GM12878 (cell line): ENCODE results near the gene TOP3A. TPM values are rescaled to one million over a fixed set of nuclear protein-coding genes. Genes with fewer than 3 reads are reported as not detected.

Experiments
- ATAC-seq: fragments of 200-7000 bp; cut with Tn5 transposase; 3 replicates; pipeline ENCODE4 v1.9.1; 2020; ENCODE audit warnings: mild to moderate bottlenecking, moderate library complexity
- BruUV-seq: library from RNA; stranded (reverse); fragments of 400-500 nt; replicated peaks from 2 replicates; lab custom pipeline; 2021; lab: Mats Ljungman, UMichigan
- CTCF ChIA-PET: fragments of 300-600 bp; sonication (Branson Sonifier 250); formaldehyde crosslinking; extraction: SDS; loops from one replicate; lab custom pipeline; 2021; ENCODE audit warnings: inconsistent platforms; lab: Yijun Ruan, JAX
- POLR2A ChIA-PET: fragments of 350-600 bp; formaldehyde crosslinking; extraction: SDS; loops from one replicate; lab custom pipeline; 2021; ENCODE audit warnings: inconsistent platforms; lab: Charles Lee
- RAD21 ChIA-PET: fragments of 300-600 bp; sonication (Branson Sonifier 250); formaldehyde crosslinking; loops from one replicate; lab custom pipeline; 2023; ENCODE audit warnings: antibody characterized with exemption; ENCODE audit not compliant: unreplicated experiment; lab: Charles Lee
- SMC1A ChIA-PET: fragments of 300-600 bp; sonication (Branson Sonifier 250); formaldehyde crosslinking; loops from one replicate; lab custom pipeline; 2023; ENCODE audit not compliant: unreplicated experiment, uncharacterized antibody; lab: Charles Lee
- DNase-seq: peaks from one replicate; pipeline ENCODE4 v3.0.0-alpha.2; 2011; ENCODE audit warnings: low read depth, low spot score
- FAIRE-seq: peaks from 3 replicates; lab custom pipeline; 2011; peaks lifted over from hg19 to GRCh38; lab: Jason Lieb, UNC
- H2AFZ ChIP-seq: 2 replicates; pipeline ENCODE4 v1.6.0; 2011; ENCODE audit warnings: low read depth, low read length, control low read depth; ENCODE audit not compliant: control insufficient read depth
- H3K27ac ChIP-seq: 2 replicates; pipeline ENCODE4 v1.5.1; 2011; ENCODE audit warnings: control low read depth; ENCODE audit not compliant: control insufficient read depth, insufficient read depth
- H3K27me3 ChIP-seq, 2 experiments: replicated peaks in 1 of 2; 2 replicates each; pipeline versions ENCODE4 v1.6.0 to v1.6.1; 2011; ENCODE audit warnings: low read length in 1 of 2; ENCODE audit not compliant: control insufficient read depth in 2 of 2, insufficient read depth in 2 of 2
- H3K36me3 ChIP-seq, 2 experiments: 2 replicates each; pipeline ENCODE4 v1.5.1; 2011; ENCODE audit warnings: low read length in 1 of 2; ENCODE audit not compliant: control insufficient read depth in 2 of 2, insufficient read depth in 2 of 2
- H3K4me1 ChIP-seq: 2 replicates; pipeline ENCODE4 v1.6.1; 2011; ENCODE audit warnings: mild to moderate bottlenecking, low read length, moderate library complexity, mixed read lengths; ENCODE audit not compliant: control insufficient read depth, insufficient read depth
- H3K4me2 ChIP-seq: 2 replicates; pipeline ENCODE4 v1.6.0; 2011; ENCODE audit warnings: control low read depth; ENCODE audit not compliant: control insufficient read depth, insufficient read depth
- H3K4me3 ChIP-seq: fragments of 200-600 bp; sonication (generic); 2 replicates; pipeline ENCODE4 v1.5.1; 2016
- H3K79me2 ChIP-seq: 2 replicates; pipeline ENCODE4 v1.6.0; 2011; ENCODE audit warnings: low read length; ENCODE audit not compliant: control insufficient read depth, insufficient read depth
- H3K9ac ChIP-seq: 2 replicates; pipeline ENCODE4 v1.8.0; 2011; ENCODE audit warnings: low read length, control low read depth, mixed read lengths; ENCODE audit not compliant: control insufficient read depth, insufficient read depth
- H3K9me3 ChIP-seq: replicated peaks from 3 replicates; pipeline ENCODE4 v1.5.1; 2011; ENCODE audit warnings: mild to moderate bottlenecking, low read length; ENCODE audit not compliant: control insufficient read depth, insufficient read depth
- H4K20me1 ChIP-seq: 2 replicates; pipeline ENCODE4 v1.6.0; 2011; ENCODE audit not compliant: control insufficient read depth, insufficient read depth
- EED ChIP-seq: sonication (generic); IDR thresholded peaks from 2 replicates; pipeline ENCODE4 v1.6.1; 2016; ENCODE audit warnings: antibody characterized with exemption, low read depth
- LARP7 ChIP-seq: fragments of 450-650 bp; IDR thresholded peaks from 2 replicates; pipeline ENCODE4 v1.6.1; 2017; ENCODE audit warnings: mild to moderate bottlenecking
- RAD51 ChIP-seq: fragments of 450-650 bp; IDR thresholded peaks from 2 replicates; pipeline ENCODE4 v1.6.1; 2016; ENCODE audit warnings: moderate library complexity, mild to moderate bottlenecking, inconsistent platforms
- RELA ChIP-seq: fragments of 450-650 bp; IDR thresholded peaks from 2 replicates; pipeline ENCODE4 v1.8.0; 2014; ENCODE audit warnings: borderline replicate concordance; ENCODE audit not compliant: partially characterized antibody
- TCF12 ChIP-seq: IDR thresholded peaks from 2 replicates; pipeline ENCODE4 v1.6.1; 2011; ENCODE audit warnings: low read depth, mild to moderate bottlenecking, low read length
- WGBS: methylation state at CpG from one replicate; pipeline ENCODE4 v1.1.6; 2016; ENCODE audit warnings: low lambda C conversion rate; ENCODE audit not compliant: insufficient replicate concordance, insufficient coverage; ENCODE audit errors: missing lambda C conversion rate; 5-methylcytosine and 5-hydroxymethylcytosine counted together
- in situ Hi-C: fragments of 300-500 bp; cut with MboI; formaldehyde crosslinking; loops from 9 replicates; pipeline ENCODE4 v1.14.3; 2018; ENCODE audit warnings: mixed read lengths
- intact Hi-C: fragments of 100-400 bp; cut with micrococcal nuclease; formaldehyde crosslinking; loops from one replicate; pipeline ENCODE4 v1.14.2; 2022; ENCODE audit not compliant: unreplicated experiment
- polyA plus RNA-seq, 11 experiments: library from polyadenylated mRNA; depleted of rRNA in 4 of 11; unstranded in 6 of 11; stranded (reverse) in 5 of 11; fragments of >200 nt; fragmentation: Nextera tagmentation in 4 of 11; fragmentation: Illumina TruSeq in 1 of 11; extraction: Ambion mirVana in 4 of 11; extraction: Trizol in 1 of 11; gene quantifications; 1 replicate in 1 of 11; 2 replicates in 10 of 11; pipeline versions ENCODE4 v1.2.1 to v1.2.3, GENCODE V29; 2011 to 2016; ENCODE audit warnings: inconsistent platforms in 2 of 11, missing spikeins in 2 of 11, low read depth in 1 of 11
- total RNA-seq, 4 experiments: library from RNA; depleted of rRNA in 3 of 4; stranded (reverse); fragments of >200 nt in 3 of 4; fragmentation: Illumina TruSeq in 1 of 4; extraction: Trizol in 1 of 4; gene quantifications; 2 replicates each; pipeline versions ENCODE4 v1.2.1 to v1.2.3, GENCODE V29; 2013 to 2021
- TF ChIP-seq, protein P1 (sequence below), 3 experiments: IDR thresholded peaks in 2 of 3; conservative IDR thresholded peaks in 1 of 3; 2 replicates each; pipeline ENCODE4 v1.5.1; 2011; ENCODE audit warnings: low read depth in 3 of 3, low read length in 3 of 3, mild to moderate bottlenecking in 3 of 3, control low read depth in 2 of 3, moderate library complexity in 2 of 3, inconsistent platforms in 1 of 3, mixed read lengths in 1 of 3; ENCODE audit not compliant: control insufficient read depth in 2 of 3, insufficient read depth in 1 of 3; ENCODE audit errors: extremely low read depth in 1 of 3

The TOP3A gene
- total and polyA plus RNA-seq, 10 of the 15 experiments (the other 5 are each of a cell fraction or from before 2014, with no cell fraction given), result 4.2 to 51.9 (median 31.8) TPM

DNA sequence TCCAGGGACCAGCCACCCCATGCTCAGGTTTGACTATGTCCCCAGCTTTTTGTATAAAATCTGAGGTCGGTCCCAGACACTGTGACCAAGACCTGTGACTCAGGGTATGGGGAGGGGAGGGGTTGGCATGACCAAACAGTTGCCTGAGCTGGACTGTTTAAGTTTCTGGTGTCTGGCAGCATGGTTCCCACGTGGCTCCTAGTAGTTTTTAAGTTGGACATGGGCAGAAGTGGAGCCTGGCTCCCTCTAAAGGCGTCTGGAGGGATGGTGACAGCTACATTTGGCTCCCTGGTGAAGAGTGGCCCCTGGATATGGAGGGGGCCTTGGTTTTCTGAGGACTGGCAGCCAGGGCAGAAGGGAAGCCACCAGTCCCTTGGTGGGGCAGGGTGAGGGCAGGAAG lies 8.2 kb upstream of the TOP3A start:
- RAD21 ChIA-PET, result no interaction called here
- H3K9me3 ChIP-seq, result peaks cover 3% of the 10 kb centered on the region; the same call in 2 of the 3 replicates

GRCh38 chr17:18322522-18322921 lies 7.7 kb upstream of the TOP3A start:
- intact Hi-C loops, result no loop called here
- no TSS peak for BruUV-seq
- RAD21 ChIA-PET, result no interaction called here
- no peak overlapping the region for H2AFZ ChIP-seq
- H3K9me3 ChIP-seq, result peaks cover 3% of the 10 kb centered on the region; the same call in 2 of the 3 replicates
- H3K79me2 ChIP-seq, result peaks cover 17% of the 10 kb centered on the region
- DNase-seq, result no peak
- H3K36me3 ChIP-seq, result peaks cover 2 to 17% of the 10 kb centered on the region in 2 experiments; a peak in 2 of 4 replicates
- no peak overlapping the region for H3K4me3 ChIP-seq
- WGBS, result 97% methylated on average over 11 of the region's 12 CpGs
- SMC1A ChIA-PET, result no interaction called here
- CTCF ChIA-PET, result interaction anchor here (1.2 kb wide), 2 partner anchors 11 to 103 kb away, joined by 3 to 4 read pairs; no protein-coding TSS in a partner anchor
- POLR2A ChIA-PET, result no interaction called here
- no peak overlapping the region for H3K9ac ChIP-seq
- no peak for ATAC-seq
- no peak overlapping the region for H3K4me2 ChIP-seq
- no peak for FAIRE-seq
- peaks cover 34% of the 10 kb centered on the region for H3K4me1 ChIP-seq
- TF ChIP-seq RAD51 (no peak), TCF12 (no peak), RELA (no peak), EED (no peak)
- H3K27ac ChIP-seq, result no peak overlapping the region
- no peaks in the 10 kb centered on the region for H3K27me3 ChIP-seq
- H4K20me1 ChIP-seq, result peaks cover 8% of the 10 kb centered on the region
- in situ Hi-C loops, result no loop called here

More for the DNA sequence above, 8.2 kb upstream of the TOP3A start:
- peaks cover 30% of the 10 kb centered on the region for H3K4me1 ChIP-seq
- DNase-seq, result no peak
- no peak overlapping the region for H3K9ac ChIP-seq
- 69% methylated on average over 3 of the region's 3 CpGs for WGBS
- H3K79me2 ChIP-seq, result peaks cover 12% of the 10 kb centered on the region
- no peak for ATAC-seq
- in situ Hi-C loops (no loop called here), intact Hi-C loops (no loop called here)
- SMC1A ChIA-PET, result no interaction called here
- H3K4me2 ChIP-seq, result no peak overlapping the region
- H2AFZ ChIP-seq, result no peak overlapping the region
- no peaks in the 10 kb centered on the region for H3K27me3 ChIP-seq
- POLR2A ChIA-PET, result no interaction called here
- H3K36me3 ChIP-seq, result peaks cover 2 to 17% of the 10 kb centered on the region in 2 experiments; a peak in 3 of 4 replicates
- no peak overlapping the region for H3K27ac ChIP-seq
- no peak for FAIRE-seq
- H4K20me1 ChIP-seq, result peaks cover 6% of the 10 kb centered on the region
- CTCF ChIA-PET, result interaction anchor here (1.2 kb wide), 2 partner anchors 11 to 103 kb away, joined by 3 to 4 read pairs; no protein-coding TSS in a partner anchor
- BruUV-seq, result no TSS peak
- H3K4me3 ChIP-seq, result no peak overlapping the region
- TF ChIP-seq LARP7, result no peak
- TF ChIP-seq, protein P1, sequence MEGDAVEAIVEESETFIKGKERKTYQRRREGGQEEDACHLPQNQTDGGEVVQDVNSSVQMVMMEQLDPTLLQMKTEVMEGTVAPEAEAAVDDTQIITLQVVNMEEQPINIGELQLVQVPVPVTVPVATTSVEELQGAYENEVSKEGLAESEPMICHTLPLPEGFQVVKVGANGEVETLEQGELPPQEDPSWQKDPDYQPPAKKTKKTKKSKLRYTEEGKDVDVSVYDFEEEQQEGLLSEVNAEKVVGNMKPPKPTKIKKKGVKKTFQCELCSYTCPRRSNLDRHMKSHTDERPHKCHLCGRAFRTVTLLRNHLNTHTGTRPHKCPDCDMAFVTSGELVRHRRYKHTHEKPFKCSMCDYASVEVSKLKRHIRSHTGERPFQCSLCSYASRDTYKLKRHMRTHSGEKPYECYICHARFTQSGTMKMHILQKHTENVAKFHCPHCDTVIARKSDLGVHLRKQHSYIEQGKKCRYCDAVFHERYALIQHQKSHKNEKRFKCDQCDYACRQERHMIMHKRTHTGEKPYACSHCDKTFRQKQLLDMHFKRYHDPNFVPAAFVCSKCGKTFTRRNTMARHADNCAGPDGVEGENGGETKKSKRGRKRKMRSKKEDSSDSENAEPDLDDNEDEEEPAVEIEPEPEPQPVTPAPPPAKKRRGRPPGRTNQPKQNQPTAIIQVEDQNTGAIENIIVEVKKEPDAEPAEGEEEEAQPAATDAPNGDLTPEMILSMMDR (IDR thresholded peaks at IDR 0.05 in 2 of 3, conservative IDR thresholded peaks at IDR 0.05 in 1 of 3; ENCODE audit: control insufficient read depth in 2 of 3, extremely low read depth in 1 of 3, insufficient read depth in 1 of 3, low read depth in 3 of 3, low read length in 3 of 3), result peak in 2 of 3 experiments; percentile 3 to 25; a peak in 2 of 6 replicates
